Measurements from ENCODE around the gene OR6K3.

DNA sequence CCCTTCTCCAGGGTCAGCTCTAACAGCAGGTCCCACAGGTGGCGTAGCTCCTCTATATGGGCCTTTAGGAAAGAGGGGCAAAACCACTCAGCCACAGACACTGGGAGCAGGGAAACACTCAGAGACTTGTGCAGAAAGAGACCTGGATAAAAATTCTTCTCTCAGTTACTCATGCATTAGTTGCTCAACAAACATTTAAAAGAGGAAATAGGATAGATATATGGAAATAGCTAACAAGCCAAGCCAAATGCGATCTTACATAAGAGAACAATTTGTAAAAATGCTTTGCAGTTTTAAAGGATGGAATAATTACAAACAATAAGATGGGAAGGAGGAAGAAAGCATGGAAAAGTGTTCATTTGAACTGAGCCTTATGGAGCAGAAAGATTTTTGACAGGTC is 38.9 kb downstream of the OR6K3 start:
- TF ChIP-seq, protein P1, sequence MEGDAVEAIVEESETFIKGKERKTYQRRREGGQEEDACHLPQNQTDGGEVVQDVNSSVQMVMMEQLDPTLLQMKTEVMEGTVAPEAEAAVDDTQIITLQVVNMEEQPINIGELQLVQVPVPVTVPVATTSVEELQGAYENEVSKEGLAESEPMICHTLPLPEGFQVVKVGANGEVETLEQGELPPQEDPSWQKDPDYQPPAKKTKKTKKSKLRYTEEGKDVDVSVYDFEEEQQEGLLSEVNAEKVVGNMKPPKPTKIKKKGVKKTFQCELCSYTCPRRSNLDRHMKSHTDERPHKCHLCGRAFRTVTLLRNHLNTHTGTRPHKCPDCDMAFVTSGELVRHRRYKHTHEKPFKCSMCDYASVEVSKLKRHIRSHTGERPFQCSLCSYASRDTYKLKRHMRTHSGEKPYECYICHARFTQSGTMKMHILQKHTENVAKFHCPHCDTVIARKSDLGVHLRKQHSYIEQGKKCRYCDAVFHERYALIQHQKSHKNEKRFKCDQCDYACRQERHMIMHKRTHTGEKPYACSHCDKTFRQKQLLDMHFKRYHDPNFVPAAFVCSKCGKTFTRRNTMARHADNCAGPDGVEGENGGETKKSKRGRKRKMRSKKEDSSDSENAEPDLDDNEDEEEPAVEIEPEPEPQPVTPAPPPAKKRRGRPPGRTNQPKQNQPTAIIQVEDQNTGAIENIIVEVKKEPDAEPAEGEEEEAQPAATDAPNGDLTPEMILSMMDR (IDR thresholded peaks at IDR 0.05) = no peak
- TF ChIP-seq ZFX (IDR thresholded peaks at IDR 0.05; ENCODE audit: borderline replicate concordance) = no peak
